Measurements from ENCODE around the gene SOWAHA. TPM values are rescaled to one million over a fixed set of nuclear protein-coding genes. Genes with fewer than 3 reads are reported as not detected.

SOWAHA gene
- total RNA-seq, 1 experiment from 2014 or later: 0.04 TPM

GRCh38 chr5:132777209-132778069 is 35.7 kb upstream of the SOWAHA start, which contains the start of gene SEPTIN8:
SEPTIN8 (minus strand) TSS chr5:132777239; CDS start chr5:132777137, 102 bp downstream.
- H4K20me1 ChIP-seq (ENCODE audit: low read length): no peaks in the 10 kb centered on the region
- BruUV-seq (replicated peaks): no TSS peak
- no peaks in the 10 kb centered on the region for H3K36me3 ChIP-seq (ENCODE audit: low read depth, low read length)
- peak within 1 kb of the TSS; percentile 80 for H3K4me3 ChIP-seq (ENCODE audit: low read length)
- H3K9ac ChIP-seq (ENCODE audit: low read length): peak within 1 kb of the TSS; percentile 65
- H3K79me2 ChIP-seq (ENCODE audit: low read length): peaks cover 31% of the 10 kb centered on the region
- peaks cover 21% of the 10 kb centered on the region for H3K4me1 ChIP-seq (ENCODE audit: insufficient read depth, low read length)
- H3K27ac ChIP-seq (ENCODE audit: low read length): no peak within 1 kb of the TSS
- H3K9me3 ChIP-seq (ENCODE audit: low read length): no peaks in the 10 kb centered on the region
- H2AFZ ChIP-seq (ENCODE audit: low read length): peak within 1 kb of the TSS; percentile 93
- TF ChIP-seq EZH2phosphoT487 (IDR thresholded peaks at IDR 0.05; ENCODE audit: borderline replicate concordance, low read length) (no peak), EZH2 (IDR thresholded peaks at IDR 0.05; ENCODE audit: low read length, unreplicated experiment) (no peak), CTCF (conservative IDR thresholded peaks at IDR 0.05; ENCODE audit: low read depth, low read length) (no peak)
- DNase-seq (peak; percentile 42), ATAC-seq (peak; percentile 56)
- POLR2A ChIA-PET (ENCODE audit: unreplicated experiment): interaction anchor here (0.7 kb wide), 1 partner anchor 646 kb away, joined by 4 read pairs; no protein-coding TSS in a partner anchor
- CTCF ChIA-PET: no interaction called here
- intact Hi-C loops (cut with micrococcal nuclease): loop anchor here (5.0 kb wide), 1 partner anchor 45 kb away; no protein-coding TSS in a partner anchor
- H3F3A ChIP-seq (ENCODE audit: low read length, unreplicated experiment): no peaks in the 10 kb centered on the region
- H3K27me3 ChIP-seq (ENCODE audit: low read length): no peaks in the 10 kb centered on the region
- H3K4me2 ChIP-seq (ENCODE audit: low read length): peak within 1 kb of the TSS; percentile 98
- H3K9me2 ChIP-seq (replicated peaks; ENCODE audit: low read length): no peaks in the 10 kb centered on the region

- Histone ChIP-seq H3K4me2 (ENCODE audit: low read length) (peak overlapping the region; percentile 92), H3K9me3 (ENCODE audit: low read length) (no peaks in the 10 kb centered on the region), H3K27me3 (ENCODE audit: low read length) (no peaks in the 10 kb centered on the region), H2AFZ (ENCODE audit: low read length) (peak overlapping the region; percentile 93), H3K9ac (ENCODE audit: low read length) (no peak overlapping the region), H3F3A (ENCODE audit: low read length, unreplicated experiment) (no peaks in the 10 kb centered on the region), H4K20me1 (ENCODE audit: low read length) (no peaks in the 10 kb centered on the region), H3K4me3 (ENCODE audit: low read length) (peak overlapping the region; percentile 80; the same call in 1 of the 2 replicates), H3K79me2 (ENCODE audit: low read length) (peaks cover 29% of the 10 kb centered on the region), H3K9me2 (replicated peaks; ENCODE audit: low read length) (no peaks in the 10 kb centered on the region), H3K27ac (ENCODE audit: low read length) (no peak overlapping the region), H3K36me3 (ENCODE audit: low read depth, low read length) (no peaks in the 10 kb centered on the region), H3K4me1 (ENCODE audit: insufficient read depth, low read length) (peaks cover 22% of the 10 kb centered on the region)
- DNase-seq (no peak), ATAC-seq (no peak)
- intact Hi-C loops (cut with micrococcal nuclease): loop anchor here (5.0 kb wide), 1 partner anchor 44 kb away; no protein-coding TSS in a partner anchor
- no peak for TF ChIP-seq EZH2phosphoT487 (IDR thresholded peaks at IDR 0.05; ENCODE audit: borderline replicate concordance, low read length)
- no peak for TF ChIP-seq CTCF (conservative IDR thresholded peaks at IDR 0.05; ENCODE audit: low read depth, low read length)
- TF ChIP-seq EZH2 (IDR thresholded peaks at IDR 0.05; ENCODE audit: low read length, unreplicated experiment): no peak
- CTCF ChIA-PET: no interaction called here
- no TSS peak for BruUV-seq (replicated peaks)
- POLR2A ChIA-PET (ENCODE audit: unreplicated experiment): no interaction called here
Measured at GRCh38 chr5:132778129-132778528, 35.0 kb upstream of the SOWAHA start.

DNA sequence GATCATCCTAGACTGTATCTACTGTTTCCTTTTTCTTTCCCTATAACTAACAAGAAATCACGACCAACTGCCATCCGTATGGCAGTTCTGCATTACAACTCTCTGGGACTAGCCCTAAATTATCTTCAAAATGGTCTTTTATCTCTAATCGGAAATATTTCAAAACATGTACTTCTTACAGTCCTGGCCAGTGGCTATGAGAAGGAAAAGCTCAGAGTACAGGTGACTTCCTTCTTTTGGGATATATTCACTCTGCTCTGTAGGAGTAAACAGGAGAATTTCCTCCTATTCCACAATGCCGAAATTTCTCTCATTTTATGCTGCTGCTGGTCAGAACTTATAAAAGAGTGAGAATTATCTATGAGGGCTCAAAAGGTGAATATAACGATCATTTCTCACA is 34.2 kb upstream of the SOWAHA start:
- H3K9me3 ChIP-seq (ENCODE audit: low read length): no peaks in the 10 kb centered on the region
- DNase-seq: no peak
- H4K20me1 ChIP-seq (ENCODE audit: low read length): no peaks in the 10 kb centered on the region
- ATAC-seq: no peak
- H3K4me1 ChIP-seq (ENCODE audit: insufficient read depth, low read length): peaks cover 22% of the 10 kb centered on the region
- peaks cover 28% of the 10 kb centered on the region for H3K79me2 ChIP-seq (ENCODE audit: low read length)
- H3K27me3 ChIP-seq (ENCODE audit: low read length): no peaks in the 10 kb centered on the region
- no peaks in the 10 kb centered on the region for H3F3A ChIP-seq (ENCODE audit: low read length, unreplicated experiment)
- TF ChIP-seq EZH2phosphoT487 (IDR thresholded peaks at IDR 0.05; ENCODE audit: borderline replicate concordance, low read length) (no peak), CTCF (conservative IDR thresholded peaks at IDR 0.05; ENCODE audit: low read depth, low read length) (no peak)
- intact Hi-C loops (cut with micrococcal nuclease): loop anchor here (5.0 kb wide), 1 partner anchor 43 kb away; no protein-coding TSS in a partner anchor
- CTCF ChIA-PET: no interaction called here
- H2AFZ ChIP-seq (ENCODE audit: low read length): no peak overlapping the region
- POLR2A ChIA-PET (ENCODE audit: unreplicated experiment): no interaction called here
- H3K9ac ChIP-seq (ENCODE audit: low read length): no peak overlapping the region
- no TSS peak for BruUV-seq (replicated peaks)
- no peaks in the 10 kb centered on the region for H3K9me2 ChIP-seq (replicated peaks; ENCODE audit: low read length)
- H3K4me2 ChIP-seq (ENCODE audit: low read length): no peak overlapping the region
- no peaks in the 10 kb centered on the region for H3K36me3 ChIP-seq (ENCODE audit: low read depth, low read length)
- no peak overlapping the region for H3K4me3 ChIP-seq (ENCODE audit: low read length)
- no peak overlapping the region for H3K27ac ChIP-seq (ENCODE audit: low read length)

Measured in PC-3 (cell line).